CD4-positive, CD25-positive, alpha-beta regulatory T cell (primary cell): Measurements from ENCODE around the gene TPCN2. TPM values are rescaled to one million over a fixed set of nuclear protein-coding genes. Genes with fewer than 3 reads are reported as not detected.

Source experiments
- ATAC-seq, 2 donors: fragments of 150-1000 bp; cut with Tn5 transposase; one replicate each; pipeline ENCODE4 v1.10.0; 2021; ENCODE audit warnings: low read depth in 2 of 2, moderate number of reproducible peaks in 2 of 2, moderate library complexity in 1 of 2
- DNase-seq, 3 donors: peaks; one replicate each; pipeline versions ENCODE4 v3.0.0 to v3.0.0-alpha.2; 2012 to 2022; ENCODE audit warnings: mixed read lengths in 1 of 3
- H3K27ac ChIP-seq: one replicate; pipeline ENCODE4 v1.7.0; 2013; ENCODE audit warnings: mild to moderate bottlenecking, low read length; ENCODE audit not compliant: insufficient read depth, poor library complexity, severe bottlenecking
- H3K27me3 ChIP-seq: one replicate; pipeline ENCODE4 v1.7.0; 2013; ENCODE audit warnings: low read length; ENCODE audit not compliant: control insufficient read depth, insufficient read depth
- H3K36me3 ChIP-seq: one replicate; pipeline ENCODE4 v1.7.0; 2013; ENCODE audit warnings: mild to moderate bottlenecking, low read length, moderate library complexity; ENCODE audit not compliant: control insufficient read depth, insufficient read depth
- H3K4me1 ChIP-seq: 2 replicates; pipeline ENCODE4 v1.7.0; 2013; ENCODE audit warnings: mild to moderate bottlenecking, low read length; ENCODE audit not compliant: insufficient read depth, control insufficient read depth, poor library complexity, severe bottlenecking
- H3K4me3 ChIP-seq: one replicate; pipeline ENCODE4 v1.7.0; 2013; ENCODE audit warnings: low read depth, mild to moderate bottlenecking, low read length, moderate library complexity
- H3K9me3 ChIP-seq, 2 experiments: 1 replicate in 1 of 2; 2 replicates in 1 of 2; pipeline ENCODE4 v1.7.0; 2013; ENCODE audit warnings: low read length in 2 of 2, mild to moderate bottlenecking in 1 of 2, moderate library complexity in 1 of 2; ENCODE audit not compliant: control insufficient read depth in 2 of 2
- H3K27ac Mint-ChIP-seq, 3 donors: one replicate each; pipeline ENCODE4 v1.8.0; 2020 to 2022; ENCODE audit warnings: mild to moderate bottlenecking in 3 of 3, mixed read lengths in 3 of 3, moderate library complexity in 2 of 3
- H3K27me3 Mint-ChIP-seq: one replicate; pipeline ENCODE4 v1.8.0; 2022; ENCODE audit warnings: mild to moderate bottlenecking, mixed read lengths
- H3K36me3 Mint-ChIP-seq: one replicate; pipeline ENCODE4 v1.8.0; 2020; ENCODE audit warnings: mixed read lengths
- H3K4me1 Mint-ChIP-seq, 4 donors: one replicate each; pipeline ENCODE4 v1.8.0; 2020 to 2022; ENCODE audit warnings: mixed read lengths in 4 of 4, mild to moderate bottlenecking in 1 of 4
- H3K4me3 Mint-ChIP-seq, 4 donors: one replicate each; pipeline ENCODE4 v1.8.0; 2020 to 2022; ENCODE audit warnings: mild to moderate bottlenecking in 4 of 4, mixed read lengths in 4 of 4, moderate library complexity in 3 of 4
- H3K9me3 Mint-ChIP-seq, 7 donors: one replicate each; pipeline ENCODE4 v1.8.0; 2020 to 2022; ENCODE audit warnings: mixed read lengths in 7 of 7, mild to moderate bottlenecking in 3 of 7, moderate library complexity in 2 of 7
- polyA plus RNA-seq, 4 donors: library from polyadenylated mRNA; unstranded; fragments of 300-500 nt; fragmentation: Illumina TruSeq; gene quantifications; one replicate each; pipeline ENCODE4 v1.2.3, GENCODE V29; 2021
- total RNA-seq: library from RNA; stranded (reverse); gene quantifications from one replicate; pipeline ENCODE4 v1.2.3, GENCODE V29; 2022

Gene TPCN2
- total and polyA plus RNA-seq, 5 donors from 2014 or later: 5.9 to 20.5 (median 6.6) TPM

- no peaks in the 10 kb centered on the region for H3K9me3 ChIP-seq
- Mint-ChIP-seq H3K4me1 (no peaks in the 10 kb centered on the region), H3K4me3 (no peak overlapping the region), H3K27ac (no peak overlapping the region), H3K36me3 (no peaks in the 10 kb centered on the region), H3K9me3 (peaks cover 0 to 2% (median 0%) of the 10 kb centered on the region in 7 donors), H3K27me3 (peaks cover 16% of the 10 kb centered on the region)
- no peak overlapping the region for H3K27ac ChIP-seq
- H3K4me3 ChIP-seq: no peak overlapping the region
- H3K4me1 ChIP-seq: no peaks in the 10 kb centered on the region
- ATAC-seq (no peak), DNase-seq (no peak)
- H3K36me3 ChIP-seq: no peaks in the 10 kb centered on the region
- H3K27me3 ChIP-seq: no peaks in the 10 kb centered on the region
Measured at GRCh38 chr11:69037074-69037473, 11.7 kb upstream of the TPCN2 start.

DNA sequence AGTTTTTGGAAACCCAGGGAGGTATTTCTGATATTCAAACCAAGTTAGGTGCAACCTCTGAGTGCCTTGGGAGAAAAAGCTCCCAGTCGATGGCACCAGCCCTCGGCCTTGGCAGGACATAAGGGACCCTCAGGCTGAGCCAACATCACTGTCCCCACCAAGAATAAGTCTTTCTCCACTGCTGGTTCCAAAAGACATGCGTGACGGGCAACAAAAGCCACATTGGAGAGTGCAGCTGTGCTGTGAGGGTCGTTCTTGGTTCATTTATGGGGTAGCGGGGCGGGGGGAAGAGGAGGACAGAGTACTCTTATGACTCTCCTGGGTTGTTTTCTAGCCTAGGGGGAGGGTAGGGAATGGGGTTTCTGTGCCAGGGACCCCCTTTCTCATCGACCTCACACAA, 11.2 kb upstream of the TPCN2 start:
- Mint-ChIP-seq H3K4me3 (no peak overlapping the region), H3K27me3 (peaks cover 17% of the 10 kb centered on the region), H3K36me3 (no peaks in the 10 kb centered on the region), H3K27ac (no peak overlapping the region), H3K4me1 (no peaks in the 10 kb centered on the region), H3K9me3 (peaks cover 0 to 2% (median 0%) of the 10 kb centered on the region in 7 donors)
- Histone ChIP-seq H3K4me3 (no peak overlapping the region), H3K27me3 (no peaks in the 10 kb centered on the region), H3K27ac (no peak overlapping the region), H3K9me3 (no peaks in the 10 kb centered on the region), H3K36me3 (no peaks in the 10 kb centered on the region), H3K4me1 (no peaks in the 10 kb centered on the region)
- ATAC-seq: no peak
- DNase-seq: no peak

- Histone ChIP-seq H3K27me3 (no peaks in the 10 kb centered on the region), H3K4me1 (no peaks in the 10 kb centered on the region), H3K9me3 (no peaks in the 10 kb centered on the region), H3K4me3 (no peak overlapping the region), H3K36me3 (no peaks in the 10 kb centered on the region), H3K27ac (no peak overlapping the region)
- DNase-seq: no peak
- Mint-ChIP-seq H3K27ac (no peak overlapping the region), H3K4me3 (no peak overlapping the region), H3K4me1 (peaks cover 0 to 6% (median 2%) of the 10 kb centered on the region in 4 donors), H3K36me3 (no peaks in the 10 kb centered on the region), H3K27me3 (peaks cover 30% of the 10 kb centered on the region), H3K9me3 (peaks cover 0 to under 1% (median 0%) of the 10 kb centered on the region in 7 donors)
- no peak for ATAC-seq
Measured at GRCh38 chr11:69039501-69039900, 9.2 kb upstream of the TPCN2 start.

- Histone ChIP-seq H3K27ac (no peak overlapping the region), H3K4me1 (no peaks in the 10 kb centered on the region), H3K36me3 (no peaks in the 10 kb centered on the region), H3K4me3 (no peak overlapping the region), H3K9me3 (no peaks in the 10 kb centered on the region), H3K27me3 (no peaks in the 10 kb centered on the region)
- no peak for DNase-seq
- H3K27me3 Mint-ChIP-seq: peaks cover 35% of the 10 kb centered on the region
- peaks cover 0 to 6% (median 2%) of the 10 kb centered on the region in 4 donors for H3K4me1 Mint-ChIP-seq
- ATAC-seq: no peak
- no peak overlapping the region for H3K27ac Mint-ChIP-seq
- no peaks in the 10 kb centered on the region for H3K9me3 Mint-ChIP-seq
- H3K4me3 Mint-ChIP-seq: no peak overlapping the region
- H3K36me3 Mint-ChIP-seq: no peaks in the 10 kb centered on the region
Measured at GRCh38 chr11:69040051-69040450, 8.7 kb upstream of the TPCN2 start.

- no peak overlapping the region for H3K27ac ChIP-seq
- ATAC-seq: no peak
- no peak overlapping the region for H3K4me3 Mint-ChIP-seq
Measured at GRCh38 chr11:69040581-69041260, 8.0 kb upstream of the TPCN2 start.

GRCh38 chr11:69041516-69041915, 7.2 kb upstream of the TPCN2 start:
- ATAC-seq: no peak
- no peaks in the 10 kb centered on the region for H3K9me3 Mint-ChIP-seq
- Histone ChIP-seq H3K27me3 (no peaks in the 10 kb centered on the region), H3K4me3 (no peak overlapping the region), H3K27ac (no peak overlapping the region), H3K36me3 (no peaks in the 10 kb centered on the region), H3K4me1 (no peaks in the 10 kb centered on the region), H3K9me3 (no peaks in the 10 kb centered on the region)
- peaks cover 0 to 6% (median 2%) of the 10 kb centered on the region in 4 donors for H3K4me1 Mint-ChIP-seq
- H3K36me3 Mint-ChIP-seq: no peaks in the 10 kb centered on the region
- peaks cover 38% of the 10 kb centered on the region for H3K27me3 Mint-ChIP-seq
- DNase-seq: no peak
- H3K4me3 Mint-ChIP-seq: no peak overlapping the region
- no peak overlapping the region for H3K27ac Mint-ChIP-seq

More at GRCh38 chr11:69040581-69041260, 8.0 kb upstream of the TPCN2 start:
- Histone ChIP-seq H3K4me3 (no peak overlapping the region), H3K27me3 (no peaks in the 10 kb centered on the region), H3K9me3 (no peaks in the 10 kb centered on the region), H3K36me3 (no peaks in the 10 kb centered on the region), H3K4me1 (no peaks in the 10 kb centered on the region)
- Mint-ChIP-seq H3K27ac (no peak overlapping the region), H3K9me3 (no peaks in the 10 kb centered on the region), H3K27me3 (peaks cover 38% of the 10 kb centered on the region), H3K36me3 (no peaks in the 10 kb centered on the region), H3K4me1 (peaks cover 0 to 6% (median 2%) of the 10 kb centered on the region in 4 donors)
- no peak for DNase-seq

GRCh38 chr11:69044111-69045013, 4.4 kb upstream of the TPCN2 start:
- H3K4me1 Mint-ChIP-seq: peaks cover 9 to 14% (median 12%) of the 10 kb centered on the region in 4 donors
- no peak overlapping the region for H3K4me3 ChIP-seq
- H3K27me3 ChIP-seq: no peaks in the 10 kb centered on the region
- no peaks in the 10 kb centered on the region for H3K36me3 Mint-ChIP-seq
- peak overlapping the region in 1 of 3 donors; percentile 21 for H3K27ac Mint-ChIP-seq
- H3K9me3 Mint-ChIP-seq: no peaks in the 10 kb centered on the region
- DNase-seq: peak in 1 of 3 donors; percentile 18
- no peaks in the 10 kb centered on the region for H3K36me3 ChIP-seq
- H3K27ac ChIP-seq: no peak overlapping the region
- H3K27me3 Mint-ChIP-seq: peaks cover 32% of the 10 kb centered on the region
- peak overlapping the region in 1 of 4 donors; percentile 2 for H3K4me3 Mint-ChIP-seq
- H3K9me3 ChIP-seq: no peaks in the 10 kb centered on the region
- no peak for ATAC-seq
- peaks cover 12% of the 10 kb centered on the region for H3K4me1 ChIP-seq
